DOHH2 (cell line): Measurements from ENCODE around the gene NT5DC3.

ENCODE experiments used
- CTCF ChIP-seq: fragments of 200-600 bp; sonication (generic); IDR thresholded peaks from one replicate; pipeline ENCODE4 v1.5.1; 2014; ENCODE audit warnings: antibody characterized with exemption, mild to moderate bottlenecking, low read depth, low read length; ENCODE audit not compliant: poor library complexity, severe bottlenecking
- EZH2phosphoT487 ChIP-seq: fragments of 200-600 bp; sonication (generic); IDR thresholded peaks from 2 replicates; pipeline ENCODE4 v1.6.1; 2017; ENCODE audit warnings: borderline replicate concordance, mild to moderate bottlenecking, antibody characterized with exemption, low read length, moderate library complexity, mixed read lengths

DNA sequence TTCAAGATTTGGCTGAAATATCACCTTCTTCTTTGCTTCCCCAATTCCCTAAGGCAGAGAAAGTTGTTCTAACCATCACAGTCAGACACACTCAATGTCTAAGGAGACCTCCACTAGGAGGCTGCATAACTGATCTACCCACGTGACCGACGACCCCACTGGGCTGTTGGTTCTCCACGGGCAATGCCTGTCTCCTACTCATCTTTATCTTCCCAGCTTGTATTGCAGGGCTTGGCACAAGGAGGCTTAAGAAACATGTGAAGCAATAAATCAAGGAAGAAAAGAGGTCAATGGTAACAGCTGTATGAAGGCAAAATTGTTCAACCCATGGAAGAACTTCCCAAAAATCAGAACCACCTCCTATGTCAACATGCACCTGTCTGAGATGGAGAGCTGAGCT lies 27.1 kb downstream of the NT5DC3 start:
- no peak for TF ChIP-seq CTCF
- no peak for TF ChIP-seq EZH2phosphoT487
